ENCODE measurements around the gene PPIF.
A peak's percentile ranks its signal among the peaks of the same experiment; 100 is the strongest.

Gene PPIF

GRCh38 chr10:79404231-79404609 lies 57.0 kb downstream of the PPIF start:
- Histone ChIP-seq H3K36me3 (ENCODE audit: control insufficient read depth in 2 of 2, insufficient read depth in 1 of 2, low read length in 2 of 2) (no peaks in the 10 kb centered on the region), H3K4me1 (ENCODE audit: control insufficient read depth, insufficient read depth, low read length) (peaks cover 20% of the 10 kb centered on the region), H3K4me3 (ENCODE audit: low read depth, low read length) (no peak overlapping the region), H3K27ac (ENCODE audit: extremely low read depth, low read depth, low read length) (no peak overlapping the region), H3K9me3 (ENCODE audit: control insufficient read depth, insufficient read depth, low read depth, low read length) (no peaks in the 10 kb centered on the region)
- ChIA-PET CTCF (interaction anchor here (1.4 to 1.9 kb wide), 2 partner anchors 29 to 63 kb away, joined by 4 to 5 read pairs; no protein-coding TSS in a partner anchor), POLR2A (no interaction called here)
- no peak for TF ChIP-seq ZNF610 (tag by site-specific recombination; IDR thresholded peaks at IDR 0.05; ENCODE audit: borderline replicate concordance)
- TF ChIP-seq ZNF2 (tag by site-specific recombination; IDR thresholded peaks at IDR 0.05) = no peak
- TF ChIP-seq BCL11A (tag by site-specific recombination; IDR thresholded peaks at IDR 0.05; ENCODE audit: low read depth) = no peak
- no peak for TF ChIP-seq ZNF366 (tag by site-specific recombination; conservative IDR thresholded peaks at IDR 0.05)
- TF ChIP-seq YY2 (tag by site-specific recombination; IDR thresholded peaks at IDR 0.05) = no peak
- TF ChIP-seq ZNF792 (tag by site-specific recombination; IDR thresholded peaks at IDR 0.05) = no peak
- TF ChIP-seq ZNF704 (tag by site-specific recombination; IDR thresholded peaks at IDR 0.05) = no peak
- no peak for TF ChIP-seq ZBTB10 (tag by site-specific recombination; IDR thresholded peaks at IDR 0.05)
- TF ChIP-seq ZNF140 (tag by site-specific recombination; IDR thresholded peaks at IDR 0.05) = no peak
- TF ChIP-seq SP2 (tag by site-specific recombination; IDR thresholded peaks at IDR 0.05) = 0 out of 2 replicates have a peak, but pooled peaks have one; percentile 27
- no peak for TF ChIP-seq ZNF561 (tag by site-specific recombination; IDR thresholded peaks at IDR 0.05; ENCODE audit: borderline replicate concordance)
- TF ChIP-seq ZNF354C (tag by site-specific recombination; IDR thresholded peaks at IDR 0.05; ENCODE audit: borderline replicate concordance, low read depth) = no peak
- 0 out of 2 replicates have a peak, but pooled peaks have one; percentile 18 for TF ChIP-seq WT1 (tag by site-specific recombination; IDR thresholded peaks at IDR 0.05)
- TF ChIP-seq MYNN (tag by site-specific recombination; IDR thresholded peaks at IDR 0.05; ENCODE audit: borderline replicate concordance) = no peak
- peak; percentile 42; the same call in 1 of the 2 replicates for TF ChIP-seq TRIM28 (IDR thresholded peaks at IDR 0.05; ENCODE audit: borderline replicate concordance, low read length)
- TF ChIP-seq ZNF24 (tag by site-specific recombination; IDR thresholded peaks at IDR 0.05) = no peak
- TF ChIP-seq ZBTB48 (tag by site-specific recombination; IDR thresholded peaks at IDR 0.05) = no peak
- peak; percentile 59; the same call in 1 of the 2 replicates for TF ChIP-seq KLF1 (tag by site-specific recombination; IDR thresholded peaks at IDR 0.05)
- no peak for TF ChIP-seq ZNF292 (tag by site-specific recombination; IDR thresholded peaks at IDR 0.05; ENCODE audit: borderline replicate concordance, low read depth)
- no peak for TF ChIP-seq PRDM6 (tag by site-specific recombination; IDR thresholded peaks at IDR 0.05)

- CTCF ChIA-PET = interaction anchor here (0.6 to 1.9 kb wide), 5 partner anchors 12 to 71 kb away, joined by 4 to 5 read pairs (median 5); no protein-coding TSS in a partner anchor
- Histone ChIP-seq H3K36me3 (ENCODE audit: control insufficient read depth in 2 of 2, insufficient read depth in 1 of 2, low read length in 2 of 2) (no peaks in the 10 kb centered on the region), H3K27ac (ENCODE audit: extremely low read depth, low read depth, low read length) (peak overlapping the region; percentile 21; the same call in 1 of the 2 replicates), H3K9me3 (ENCODE audit: control insufficient read depth, insufficient read depth, low read depth, low read length) (no peaks in the 10 kb centered on the region), H3K4me3 (ENCODE audit: low read depth, low read length) (no peak overlapping the region), H3K4me1 (ENCODE audit: control insufficient read depth, insufficient read depth, low read length) (peaks cover 20% of the 10 kb centered on the region)
- POLR2A ChIA-PET = no interaction called here
- TF ChIP-seq ELK4 (IDR thresholded peaks at IDR 0.05; ENCODE audit: borderline replicate concordance, low read depth, low read length) = no peak
- 0 out of 2 replicates have a peak, but pooled peaks have one; percentile 2 for TF ChIP-seq ZFHX2 (tag by site-specific recombination; conservative IDR thresholded peaks at IDR 0.05)
- no peak for TF ChIP-seq KLF7 (tag by site-specific recombination; IDR thresholded peaks at IDR 0.05; ENCODE audit: borderline replicate concordance)
- no peak for TF ChIP-seq ZNF76 (tag by site-specific recombination; IDR thresholded peaks at IDR 0.05; ENCODE audit: borderline replicate concordance, low read depth)
- TF ChIP-seq PRDM6 (tag by site-specific recombination; IDR thresholded peaks at IDR 0.05) = no peak
- TF ChIP-seq WT1 (tag by site-specific recombination; IDR thresholded peaks at IDR 0.05) = no peak
- TF ChIP-seq RBAK (tag by site-specific recombination; IDR thresholded peaks at IDR 0.05) = no peak
- no peak for TF ChIP-seq ZNF18 (tag by site-specific recombination; IDR thresholded peaks at IDR 0.05)
Observed at GRCh38 chr10:79404690-79405131, 57.4 kb downstream of the PPIF start.
